CD4-positive, alpha-beta T cell treated with Interleukin-15 for 4 hours (primary cell): Measurements from ENCODE around the gene CDK2AP2.
"Not testable (repeated sequence)": the region's sequence is repeated elsewhere in the genome, so short reads cannot be mapped to it uniquely, and the experiment has no call there.

ENCODE experiments used
- DNase-seq: peaks from one replicate; pipeline ENCODE4 v3.0.0-alpha.2; 2020; ENCODE audit warnings: low spot score

CDK2AP2 gene

DNA sequence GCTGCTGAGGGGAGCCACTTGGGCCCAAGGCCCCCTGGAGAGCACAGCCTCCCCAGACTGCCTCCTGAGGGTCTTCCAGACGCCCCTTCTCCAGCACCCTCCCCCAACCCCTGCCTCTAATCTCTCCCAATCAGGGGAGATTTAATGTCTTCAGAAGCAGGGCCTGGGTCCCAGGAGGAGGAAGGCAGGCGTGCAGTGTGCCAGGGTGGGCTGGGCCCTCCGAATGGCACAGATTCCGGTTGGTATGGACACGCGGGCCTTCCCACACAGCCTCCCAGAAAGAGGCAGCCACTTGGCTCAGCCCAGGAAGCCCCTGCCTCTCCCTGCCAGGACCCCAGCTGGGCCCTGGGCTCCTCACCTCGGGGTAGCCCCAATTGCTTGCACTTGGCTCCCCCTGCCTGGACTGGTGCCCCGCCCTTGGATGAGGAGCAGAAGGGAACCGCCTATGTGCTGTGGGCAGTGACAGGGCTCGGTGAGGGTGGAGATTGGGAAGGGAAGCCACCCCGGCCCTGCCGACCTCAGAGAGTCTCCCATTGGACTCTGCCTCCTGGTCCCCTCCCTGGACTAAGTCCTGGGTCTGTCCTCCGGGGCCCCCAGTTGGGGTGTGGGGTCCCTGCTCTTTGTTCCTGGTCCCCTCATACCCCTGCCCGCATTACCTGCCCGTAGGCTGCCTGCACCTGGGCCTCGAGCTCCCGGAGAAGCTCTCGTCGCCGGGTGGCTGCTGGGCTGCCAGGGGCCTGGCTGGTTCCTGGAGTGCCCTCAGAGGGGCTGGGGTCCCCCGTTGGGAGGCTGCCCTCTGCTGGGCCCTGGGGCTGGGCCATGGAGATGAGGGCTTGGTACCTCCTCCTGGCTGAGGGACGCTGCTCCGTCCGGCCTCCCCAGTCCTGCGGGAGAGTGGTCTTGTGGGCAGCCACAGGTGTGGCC, 15.9 kb upstream of the CDK2AP2 start:
- DNase-seq, result no peak

DNA sequence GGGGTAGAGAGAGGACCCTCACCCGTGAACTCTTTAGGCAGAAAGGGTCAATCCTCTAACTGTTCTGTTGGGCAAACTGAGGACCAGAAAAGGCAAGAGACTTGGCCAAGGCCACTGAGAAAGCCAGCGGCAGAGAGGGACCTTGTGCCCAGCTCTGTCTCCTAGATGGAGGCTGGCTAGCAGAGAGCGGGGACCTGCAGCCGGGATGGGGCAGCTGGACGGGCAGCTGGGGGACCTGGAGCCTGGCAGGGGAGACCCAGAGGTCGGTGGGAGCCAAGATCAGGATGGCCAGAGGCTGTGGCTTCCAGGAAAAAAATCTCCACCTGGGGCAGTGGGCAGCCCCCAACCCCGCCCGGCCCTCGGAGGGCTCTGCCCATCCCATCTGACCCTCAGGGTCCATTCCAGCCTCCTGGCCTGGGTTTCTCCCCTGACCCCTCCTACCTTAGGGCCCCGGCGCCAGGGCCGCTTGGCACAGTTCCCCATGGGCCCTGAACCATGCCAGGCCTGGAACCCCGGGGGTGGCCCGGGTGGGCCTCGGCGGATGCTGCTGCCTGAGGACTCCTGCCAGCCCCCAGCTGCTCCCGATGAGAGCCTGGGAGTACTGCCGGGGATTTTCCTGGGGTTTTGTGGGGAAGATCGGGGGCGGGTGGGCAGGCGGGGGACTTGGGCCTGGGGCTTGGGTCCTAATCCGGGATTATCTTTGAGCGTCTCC, 15.0 kb upstream of the CDK2AP2 start, which contains the start of gene CABP2:
Gene CABP2 (minus strand): TSS at position 603 of the 712 bp plus-strand sequence. CDS start 120 bp downstream, at position 483.
- DNase-seq, result no peak

DNA sequence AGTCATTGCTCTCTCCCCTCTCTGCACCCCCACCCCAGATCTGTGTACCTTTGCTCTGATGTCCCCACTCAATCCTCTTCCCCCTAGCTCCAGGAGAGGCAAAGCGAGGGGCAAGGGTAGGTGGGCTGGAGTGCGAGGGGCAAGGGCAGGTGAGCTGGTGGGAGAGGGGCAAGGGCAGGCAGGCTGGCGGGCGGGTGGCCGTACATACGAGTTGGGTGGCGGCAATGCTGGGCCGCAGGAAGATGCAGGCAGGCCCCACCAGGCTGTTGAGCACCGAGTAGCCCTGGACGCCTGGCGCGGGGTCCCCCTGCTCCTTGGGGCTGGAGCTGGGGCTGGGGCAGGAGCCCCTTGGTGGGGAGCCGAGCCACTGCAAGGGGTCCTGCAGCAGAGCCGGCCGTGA, 14.4 kb upstream of the CDK2AP2 start:
- no peak for DNase-seq

DNA sequence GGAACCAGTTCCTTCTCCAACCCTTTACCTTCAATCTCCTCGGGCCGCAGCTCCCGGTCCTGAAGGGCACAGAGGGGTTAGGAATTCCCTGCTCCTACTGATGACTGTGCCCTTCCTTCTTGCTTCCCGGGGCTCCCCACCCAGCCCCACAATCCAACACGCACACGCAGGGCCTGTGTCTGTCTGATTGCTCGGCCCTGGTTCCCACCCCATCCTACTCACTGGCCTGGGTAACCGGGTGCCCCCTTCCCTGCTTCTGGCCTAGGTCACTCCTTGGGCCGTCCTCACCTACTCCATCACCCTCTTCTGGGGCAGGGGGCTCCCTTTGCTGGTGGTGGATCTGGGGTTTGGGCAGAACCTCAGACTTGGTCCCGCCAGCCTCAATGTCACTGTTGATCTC, 14.0 kb upstream of the CDK2AP2 start:
- DNase-seq, result no peak

DNA sequence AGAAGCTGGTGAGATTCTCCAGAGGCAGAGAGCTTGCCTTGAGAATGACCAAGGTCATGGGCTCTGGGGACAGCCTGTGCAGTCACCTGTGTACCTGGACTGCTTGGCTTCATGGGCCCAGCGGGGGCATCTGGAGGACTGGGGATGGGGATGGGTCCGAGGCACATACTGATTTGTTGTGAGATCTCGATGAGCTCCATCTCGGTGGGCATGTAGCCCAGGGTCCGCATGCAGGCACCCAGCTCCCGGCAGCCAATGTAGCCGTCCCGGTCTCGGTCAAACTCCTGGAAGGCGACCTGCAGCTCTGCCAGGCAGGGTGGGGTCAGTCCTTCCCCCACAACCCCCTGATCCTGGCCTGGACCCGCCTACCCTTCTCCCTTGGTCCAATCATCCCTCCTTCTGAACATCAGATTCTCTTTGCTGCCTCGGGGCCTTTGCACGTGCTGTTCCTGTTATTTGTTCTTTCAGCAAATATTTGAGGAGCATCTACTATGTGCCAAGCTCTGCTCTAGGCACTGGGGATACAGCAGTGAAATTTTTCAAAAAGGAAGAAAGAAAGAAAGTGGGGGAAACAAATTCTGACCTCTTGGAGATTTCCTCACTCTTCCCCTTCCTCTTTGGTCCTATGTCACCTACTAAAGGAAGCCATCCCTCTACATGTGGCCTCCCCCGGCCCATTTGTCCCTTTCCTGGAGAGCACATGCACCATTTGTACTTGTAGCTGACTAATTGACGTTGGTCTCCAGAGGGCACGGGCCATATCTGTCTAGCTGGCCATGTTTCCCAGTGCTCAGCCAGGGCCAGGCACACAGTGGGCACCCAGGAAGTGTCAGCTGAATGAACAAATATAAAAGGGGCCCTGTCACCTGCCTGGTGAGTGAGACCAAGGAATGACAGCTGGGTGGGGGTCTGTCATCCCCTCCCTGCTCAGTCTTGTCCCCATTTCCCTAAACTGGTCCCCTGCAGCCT, 13.2 kb upstream of the CDK2AP2 start:
- no peak for DNase-seq

DNA sequence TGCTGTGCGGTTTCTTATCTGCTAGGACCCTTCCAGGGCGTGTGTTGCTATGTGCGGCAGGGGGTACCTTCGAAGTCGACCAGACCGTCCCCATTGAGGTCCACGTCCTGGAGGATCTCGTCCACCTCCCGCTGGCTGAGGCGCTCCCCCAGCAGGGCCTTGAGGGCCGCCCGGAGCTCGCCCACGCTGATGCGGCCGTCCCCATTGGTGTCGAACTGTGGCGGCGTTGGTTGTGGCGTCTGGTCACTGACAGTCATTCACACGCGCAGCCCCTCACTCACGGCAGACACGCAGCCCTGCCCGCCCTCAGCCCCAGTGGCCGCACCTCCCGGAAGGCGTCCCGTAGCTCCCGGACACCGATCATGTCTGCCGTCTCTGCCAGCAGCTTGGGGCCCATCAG, 11.8 kb upstream of the CDK2AP2 start:
- no peak for DNase-seq

DNA sequence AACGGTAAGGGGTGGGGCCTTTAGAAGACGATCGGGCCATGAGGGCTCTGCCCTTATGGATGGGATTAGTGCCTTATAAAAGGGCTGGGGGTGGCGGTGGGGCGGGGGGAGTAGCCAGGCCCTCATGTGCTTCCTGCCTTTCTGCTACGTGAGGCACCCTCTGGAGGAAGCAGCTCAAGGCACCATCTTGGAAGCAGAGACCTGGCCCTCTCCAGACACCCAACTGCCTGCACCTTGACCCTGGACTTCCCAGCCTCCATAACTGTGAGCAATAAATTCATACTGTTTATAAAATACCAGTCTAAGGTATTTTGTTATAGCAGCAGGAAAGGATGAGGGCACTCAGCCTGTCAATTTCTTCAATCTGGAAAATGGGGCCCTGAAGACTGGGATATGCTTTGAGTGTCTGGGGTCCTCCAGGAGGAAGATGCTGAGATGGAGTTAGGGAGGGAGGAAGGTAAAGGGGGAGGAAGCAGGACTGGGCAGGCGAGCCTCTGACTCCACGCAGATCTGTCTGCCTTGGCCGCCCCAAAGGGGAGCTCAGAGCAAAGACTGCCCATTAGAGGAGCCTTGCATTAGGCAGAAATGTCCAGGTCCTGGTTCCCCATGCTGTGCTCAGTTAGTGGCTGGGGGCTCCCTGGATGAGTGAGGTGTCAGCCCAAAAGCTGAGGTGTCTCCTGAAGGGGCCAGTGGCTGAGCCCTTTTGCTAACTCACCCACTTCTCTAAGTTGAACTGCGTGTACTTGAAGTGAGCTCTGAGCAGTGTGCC, 10.0 kb upstream of the CDK2AP2 start:
- DNase-seq, result no peak

DNA sequence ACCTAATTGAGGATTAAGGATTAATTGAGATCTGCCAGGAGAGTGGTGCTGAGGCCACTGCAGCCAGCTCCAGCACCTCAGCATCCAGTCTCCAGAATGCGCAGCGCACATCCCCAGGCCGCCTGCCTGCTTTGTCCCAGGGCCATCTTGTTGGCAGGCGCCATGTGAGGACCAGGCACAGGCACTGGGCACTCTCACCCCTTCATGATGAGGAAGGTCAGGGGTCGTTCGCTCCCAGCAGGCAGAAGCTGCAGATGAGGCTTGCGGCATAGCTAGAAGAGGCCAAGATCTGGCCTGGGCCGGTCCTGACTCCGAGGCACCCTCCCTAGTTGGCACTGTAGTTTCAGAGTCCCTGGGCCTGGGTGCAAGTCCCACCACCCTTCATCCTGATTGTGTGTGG, 8.8 kb upstream of the CDK2AP2 start:
- DNase-seq, result no peak

DNA sequence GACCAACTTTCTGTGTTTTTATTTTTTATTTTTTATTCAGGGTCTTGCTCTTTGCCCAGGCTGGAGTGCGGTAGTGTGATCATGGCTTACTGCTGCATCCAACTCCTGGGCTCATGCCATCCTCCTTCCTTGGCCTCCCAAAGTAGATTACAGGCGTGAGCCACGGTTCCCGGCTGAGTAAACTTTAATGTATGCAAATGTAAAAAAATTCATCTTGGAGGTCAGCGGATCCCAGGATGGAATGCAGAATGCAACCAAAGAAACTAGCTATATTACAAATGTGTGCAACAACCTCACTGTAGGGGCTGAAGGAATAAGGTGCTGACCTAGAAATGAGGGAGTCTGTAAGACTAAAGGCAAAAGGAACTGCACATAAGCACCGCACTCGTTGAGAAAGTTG, 6.2 kb upstream of the CDK2AP2 start:
- DNase-seq, result no peak

DNA sequence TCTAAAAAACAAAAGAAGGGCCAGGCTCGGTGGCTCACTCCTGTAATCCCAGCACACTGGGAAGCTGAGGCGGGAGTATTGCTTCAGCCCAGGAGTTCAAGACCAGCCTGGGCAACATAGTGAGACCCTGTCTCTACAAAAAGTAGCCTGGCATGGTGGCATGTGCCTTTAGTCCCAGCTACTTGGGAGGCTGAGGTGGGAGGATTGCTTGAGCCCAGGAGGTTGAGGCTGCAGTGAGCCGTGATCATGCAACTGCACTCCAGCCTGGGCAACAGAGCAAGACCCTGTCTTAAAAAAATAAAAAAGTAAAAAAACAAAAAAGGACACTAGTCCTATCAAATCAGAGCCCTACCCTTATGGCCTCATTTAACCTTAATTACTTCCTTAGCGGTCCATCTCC, 3.6 kb upstream of the CDK2AP2 start:
- not testable (repeated sequence) for DNase-seq

DNA sequence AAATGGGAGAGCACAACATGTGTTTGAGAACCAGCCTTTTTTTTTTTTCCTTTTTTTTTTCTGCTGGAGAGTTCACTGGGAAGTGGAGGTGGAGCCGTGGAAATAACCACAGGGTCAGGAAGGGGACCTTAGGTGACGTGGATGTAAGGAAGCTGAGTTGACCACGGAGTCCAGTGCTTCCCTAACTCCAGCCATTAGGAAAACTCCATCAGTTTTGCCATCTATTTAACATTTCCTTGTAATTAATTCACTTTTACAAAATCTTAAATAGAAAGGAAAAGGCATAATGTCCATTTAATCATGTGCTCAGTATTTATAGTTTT, 2.0 kb upstream of the CDK2AP2 start:
- DNase-seq, result no peak

DNA sequence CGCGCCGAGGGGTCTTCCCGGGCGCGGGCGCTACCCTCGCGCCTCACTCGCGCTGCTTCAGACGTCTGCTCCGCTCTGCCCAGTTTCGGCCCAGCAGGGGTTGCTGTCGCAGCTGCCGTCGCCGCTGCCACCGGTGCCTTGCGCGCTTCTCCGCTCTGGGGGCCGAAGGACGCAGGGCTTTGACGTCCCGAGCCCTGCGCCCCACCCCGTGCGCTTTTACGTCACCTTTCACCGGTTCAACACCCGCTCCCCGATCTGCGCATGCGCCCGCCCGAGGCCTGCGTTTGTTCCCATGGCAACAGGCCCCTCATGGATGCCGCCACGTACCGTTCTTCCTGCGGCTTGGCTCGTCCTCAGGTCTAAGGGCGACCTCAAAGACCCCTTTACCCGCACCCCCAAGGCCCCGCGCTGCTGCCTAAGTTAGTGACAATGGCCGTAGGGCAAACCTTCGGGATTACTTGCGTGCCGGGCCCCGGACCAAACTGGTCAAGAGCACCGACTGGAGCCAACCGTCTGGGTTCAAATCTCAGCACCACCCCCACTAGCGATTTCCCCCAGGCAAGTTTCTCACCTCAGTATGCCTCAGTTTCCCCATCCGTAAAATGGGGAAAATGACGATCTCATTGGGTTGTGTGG, 642 bp upstream of the CDK2AP2 start:
- DNase-seq, result peak; percentile 99

DNA sequence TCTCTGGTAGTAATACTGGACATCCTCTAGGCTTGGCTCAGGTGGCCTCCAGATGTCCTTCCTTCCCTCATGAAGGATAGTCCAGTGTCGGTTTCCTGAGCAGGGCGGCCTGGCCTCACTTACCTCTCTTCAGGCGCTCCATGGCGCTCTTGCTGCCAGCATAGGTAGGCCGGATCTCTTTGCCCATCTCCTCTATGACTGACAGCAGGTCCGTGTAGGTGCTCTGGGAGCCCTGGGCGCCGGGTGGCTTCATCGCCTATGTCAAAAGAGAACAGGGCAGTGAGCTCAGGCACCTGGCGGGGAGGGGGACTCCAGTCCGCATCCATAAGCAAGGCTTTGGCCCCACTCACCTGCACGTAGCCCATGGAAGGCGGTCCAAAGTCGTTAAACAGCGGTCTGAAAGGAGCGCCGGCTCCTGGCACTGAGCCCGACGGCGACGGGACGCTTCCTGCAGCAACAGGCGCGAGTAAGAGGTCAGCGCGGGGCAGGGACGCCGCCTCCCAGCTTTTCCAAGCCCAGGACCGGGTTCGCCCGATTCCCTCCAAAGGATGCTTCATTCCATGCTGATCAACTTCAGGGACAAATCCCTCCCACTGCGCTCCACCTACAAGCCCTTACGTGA, 609 bp downstream of the CDK2AP2 start:
- DNase-seq, result no peak

DNA sequence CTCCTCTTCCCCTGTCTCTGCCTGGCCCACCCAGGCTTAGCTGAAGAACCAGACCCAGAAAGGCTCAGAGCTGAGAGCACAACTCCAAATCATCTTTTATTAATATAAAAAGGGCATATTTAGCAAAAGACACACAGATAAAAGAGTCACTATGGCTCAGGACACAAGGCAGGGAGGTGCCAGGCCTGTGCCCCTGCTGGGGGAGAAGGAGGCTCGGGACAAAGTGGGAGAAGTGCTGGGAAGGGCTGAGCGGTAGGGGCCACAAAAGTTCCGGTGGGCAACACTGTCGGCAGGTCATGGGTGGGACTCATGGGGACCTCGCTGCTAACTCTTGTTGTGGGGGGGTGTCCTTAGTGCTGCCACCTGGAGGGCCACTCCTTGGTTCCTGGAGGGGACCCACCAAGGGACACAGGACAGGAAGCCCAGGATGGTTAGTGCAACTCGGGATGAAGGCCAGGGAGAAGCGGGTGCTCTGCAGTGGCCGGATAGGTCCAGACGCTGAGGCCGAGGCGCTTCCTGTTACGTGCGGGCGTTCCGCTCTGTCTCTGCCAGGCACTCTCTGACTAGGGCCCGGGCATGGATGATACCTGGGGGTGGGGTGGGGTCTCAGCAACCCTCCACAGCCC, 1.4 kb downstream of the CDK2AP2 start:
- no peak for DNase-seq

DNA sequence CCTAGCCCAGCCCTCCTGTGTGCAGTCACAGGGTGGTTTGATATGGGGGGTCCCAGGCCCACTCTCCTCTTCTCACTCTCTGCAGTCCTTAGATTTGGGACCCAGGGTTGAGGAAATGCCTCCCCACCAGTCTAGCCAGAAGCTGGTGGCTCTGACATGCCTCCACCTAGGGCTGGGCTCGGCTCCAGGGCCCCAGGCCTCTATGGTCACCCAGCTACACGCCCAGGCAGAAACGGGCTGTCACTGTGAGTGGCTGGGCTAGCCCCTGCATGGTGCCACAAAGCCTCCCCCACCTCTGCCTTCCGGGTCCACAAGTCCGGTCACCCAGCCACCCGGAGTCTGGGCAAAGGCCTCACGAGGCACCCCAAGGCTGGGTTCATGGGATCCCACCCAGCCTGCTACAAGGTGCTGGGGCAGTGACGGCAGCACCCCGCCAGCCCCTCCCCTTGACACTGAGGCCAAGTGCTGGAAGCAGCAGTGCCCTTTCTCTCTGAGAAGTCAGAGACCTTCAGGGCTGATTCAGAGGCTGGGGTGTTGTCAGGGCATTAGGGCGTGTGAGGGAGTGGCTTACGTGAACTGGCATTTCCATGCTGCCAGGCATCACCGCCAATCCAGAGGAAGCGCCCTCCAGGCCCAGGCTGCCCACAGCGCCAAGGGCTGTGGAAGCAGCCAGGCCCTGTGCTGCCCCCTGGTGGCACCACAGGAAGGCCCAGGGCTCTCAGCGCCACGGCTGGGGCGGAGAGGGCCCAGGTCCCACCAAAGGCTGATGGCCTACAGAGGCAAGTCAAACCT, 2.2 kb downstream of the CDK2AP2 start:
- DNase-seq, result peak; percentile 92

DNA sequence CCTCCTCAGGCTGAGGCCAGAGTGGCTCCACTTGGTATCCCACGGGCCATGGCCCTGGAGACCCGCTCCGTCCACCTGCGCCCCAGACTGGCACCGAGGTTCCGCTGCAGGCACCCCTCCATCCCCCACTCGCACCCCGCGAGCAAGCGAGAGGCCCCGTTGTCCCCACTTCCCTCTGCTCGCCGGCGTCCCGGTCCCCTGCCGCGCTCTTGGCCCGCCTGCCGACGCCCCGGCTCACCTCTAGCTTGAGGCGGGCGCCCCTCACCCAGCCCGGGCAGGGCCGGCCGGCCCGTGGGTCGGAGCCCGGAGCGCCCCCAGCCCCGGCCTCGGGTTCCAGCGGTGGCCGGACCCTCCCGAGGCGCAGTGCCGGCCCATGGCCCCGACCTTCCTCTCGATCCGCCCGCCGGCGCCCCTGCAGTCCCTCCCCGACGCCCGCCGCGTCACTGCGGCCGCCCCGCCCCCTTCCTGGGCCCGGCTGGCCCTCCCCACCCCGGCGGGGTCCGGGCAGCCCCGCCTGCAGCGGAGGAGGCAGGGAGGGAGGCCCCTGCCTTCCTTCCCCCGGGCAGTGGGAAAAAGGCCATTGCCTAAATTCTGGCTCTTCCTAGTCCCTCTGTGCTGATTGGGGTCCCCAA, 2.9 kb downstream of the CDK2AP2 start, which contains the start of gene PITPNM1:
Gene PITPNM1 (minus strand): TSS at position 414 of the 632 bp plus-strand sequence. CDS start 1,183 bp downstream, outside the sequence.
- peak; percentile 66 for DNase-seq

DNA sequence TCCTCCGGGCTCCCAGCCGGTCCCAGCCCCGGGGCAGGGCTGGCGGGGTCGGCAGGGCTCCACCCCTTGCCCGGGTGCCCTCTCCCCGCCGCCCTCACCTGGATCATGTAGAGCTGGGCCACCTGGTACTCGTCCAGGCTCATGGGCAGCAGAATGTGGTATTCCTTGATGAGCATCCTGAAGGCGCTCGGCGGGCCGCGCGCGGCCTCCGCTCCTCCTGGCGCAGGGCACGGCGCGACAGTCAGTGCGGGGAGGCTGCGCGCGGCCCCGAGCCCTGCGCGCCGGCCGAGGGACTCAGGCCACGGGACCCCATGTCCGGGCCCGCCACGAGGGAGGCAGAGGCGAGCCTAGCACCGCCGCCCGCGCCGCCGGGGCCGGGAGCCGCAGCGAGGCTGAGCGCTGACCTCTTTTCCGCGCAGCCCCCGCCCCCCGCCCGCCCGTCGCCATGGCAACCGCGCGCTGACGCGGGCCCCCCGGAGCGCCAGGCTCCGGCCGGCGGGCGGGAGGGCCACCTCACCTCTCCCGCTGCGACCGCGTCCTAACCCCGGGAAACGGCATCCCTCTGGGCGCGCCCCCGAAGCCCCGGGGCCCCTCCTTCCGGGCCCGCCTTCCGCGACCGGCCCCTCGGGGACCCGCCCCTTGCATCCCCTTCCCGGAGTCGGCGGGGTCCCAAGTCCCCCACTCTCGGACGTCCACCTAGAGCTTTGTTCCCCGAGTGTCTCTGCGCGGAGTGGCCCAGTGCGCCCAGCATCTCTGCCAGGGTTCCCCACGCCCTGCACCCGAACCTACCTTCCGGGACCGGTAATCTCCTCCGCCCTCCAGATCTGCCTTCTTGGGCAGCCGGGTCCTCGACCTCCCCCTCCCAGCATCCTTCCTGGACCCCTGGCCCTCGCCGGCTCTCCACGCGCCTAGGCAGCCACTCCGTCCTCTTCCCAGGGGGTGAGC, 3.7 kb downstream of the CDK2AP2 start:
- DNase-seq, result no peak
